Measurements from ENCODE around the gene HNRNPA0.

The HNRNPA0 gene

DNA sequence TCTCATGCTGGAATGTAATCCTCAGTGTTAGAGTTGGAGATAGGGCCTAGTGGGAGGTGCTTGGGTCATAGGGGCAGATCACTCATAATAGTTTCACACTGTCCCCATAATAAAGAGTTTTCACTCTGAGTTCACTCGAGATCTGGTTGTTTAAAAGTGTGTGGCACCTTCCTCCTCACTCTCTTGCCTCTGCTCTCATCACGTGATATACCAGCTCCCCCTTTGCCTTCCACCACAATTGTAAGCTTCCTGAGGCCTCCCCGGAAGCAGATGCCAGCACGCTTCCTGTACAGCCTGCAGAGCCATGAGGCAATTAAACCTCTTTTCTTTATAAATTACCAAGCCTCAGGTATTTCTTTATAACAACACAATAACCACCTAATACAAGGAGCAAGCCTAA lies 14.4 kb downstream of the HNRNPA0 start:
- no peak for TF ChIP-seq GATA3 (IDR thresholded peaks at IDR 0.05; ENCODE audit: low read depth, low read length)
- no peak for TF ChIP-seq GATA2 (IDR thresholded peaks at IDR 0.05; ENCODE audit: low read depth, low read length)

DNA sequence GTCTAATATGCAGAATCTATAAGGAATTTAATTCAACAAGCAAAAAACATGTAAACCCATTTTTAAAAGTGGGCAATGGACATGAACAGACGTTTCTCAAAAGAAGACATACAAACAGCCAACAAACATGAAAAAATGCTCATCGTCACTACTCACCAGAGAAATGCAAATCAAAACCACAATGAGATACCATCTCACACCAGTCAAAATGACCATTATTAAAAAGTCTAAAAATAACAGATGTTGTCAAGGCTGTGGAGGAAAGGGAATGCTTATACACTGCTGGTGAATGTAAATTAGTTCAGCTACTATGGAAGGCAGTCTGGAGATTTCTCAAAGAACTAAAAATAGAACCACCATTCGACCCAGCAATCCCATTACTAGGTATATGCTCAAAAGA lies 15.2 kb downstream of the HNRNPA0 start:
- TF ChIP-seq GATA3 (IDR thresholded peaks at IDR 0.05; ENCODE audit: low read depth, low read length) (no peak), GATA2 (IDR thresholded peaks at IDR 0.05; ENCODE audit: low read depth, low read length) (no peak)

DNA sequence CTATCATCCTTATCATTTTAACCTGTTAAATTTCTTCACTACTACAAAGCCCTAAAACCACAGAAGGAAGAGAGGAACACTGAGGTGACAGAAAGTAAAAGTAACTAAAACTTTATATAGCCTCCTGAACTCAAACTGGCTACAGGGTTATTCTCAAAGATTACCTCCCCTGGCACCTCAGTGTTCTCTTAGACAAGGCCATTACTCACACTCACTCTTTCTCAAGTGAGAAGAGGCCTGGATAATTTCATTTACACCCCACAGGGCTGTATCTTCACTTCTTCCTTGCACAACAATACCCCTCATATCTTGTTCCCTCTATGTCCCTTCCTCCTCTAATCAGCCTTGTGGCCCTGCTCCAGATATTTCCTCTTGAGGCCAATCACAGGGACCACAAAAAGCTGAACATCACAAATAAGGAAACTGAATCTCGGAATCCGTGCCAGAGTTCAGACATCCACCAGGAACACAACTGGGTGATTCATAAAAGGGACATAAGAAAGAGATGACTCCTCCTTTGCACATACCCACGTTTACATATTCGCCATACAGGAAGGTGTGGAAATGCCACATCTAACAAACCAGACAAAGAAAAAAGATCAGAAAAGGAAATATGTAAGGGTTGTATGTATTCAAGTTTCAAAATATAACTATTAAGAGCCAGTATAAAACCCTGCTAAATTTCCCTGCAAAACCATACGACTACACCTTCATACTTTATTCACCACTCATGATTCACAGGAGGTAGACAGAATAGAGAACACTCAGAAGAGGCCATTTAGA lies 16.6 kb downstream of the HNRNPA0 start:
- TF ChIP-seq GATA2 (IDR thresholded peaks at IDR 0.05; ENCODE audit: low read depth, low read length) (no peak), GATA3 (IDR thresholded peaks at IDR 0.05; ENCODE audit: low read depth, low read length) (no peak)

DNA sequence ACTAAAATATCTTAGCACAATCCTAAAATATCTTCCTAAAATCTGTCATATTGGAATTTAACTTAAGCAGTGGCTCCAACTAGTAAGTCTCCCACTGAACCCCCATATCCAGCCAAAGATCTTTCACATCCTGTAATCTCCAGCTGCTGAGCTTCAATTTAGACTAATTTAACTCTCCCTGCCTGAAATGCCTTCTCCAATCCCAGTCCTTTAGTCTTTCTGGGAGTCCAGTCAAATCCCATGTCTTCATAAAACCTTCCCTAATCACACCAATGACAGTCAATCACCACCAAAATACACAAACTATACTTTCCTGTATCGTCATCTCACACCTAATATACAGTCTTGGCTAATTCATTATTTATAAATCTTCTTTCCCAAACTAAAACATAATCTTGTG lies 17.7 kb downstream of the HNRNPA0 start:
- TF ChIP-seq GATA2 (IDR thresholded peaks at IDR 0.05; ENCODE audit: low read depth, low read length), result no peak
- TF ChIP-seq GATA3 (IDR thresholded peaks at IDR 0.05; ENCODE audit: low read depth, low read length), result no peak

DNA sequence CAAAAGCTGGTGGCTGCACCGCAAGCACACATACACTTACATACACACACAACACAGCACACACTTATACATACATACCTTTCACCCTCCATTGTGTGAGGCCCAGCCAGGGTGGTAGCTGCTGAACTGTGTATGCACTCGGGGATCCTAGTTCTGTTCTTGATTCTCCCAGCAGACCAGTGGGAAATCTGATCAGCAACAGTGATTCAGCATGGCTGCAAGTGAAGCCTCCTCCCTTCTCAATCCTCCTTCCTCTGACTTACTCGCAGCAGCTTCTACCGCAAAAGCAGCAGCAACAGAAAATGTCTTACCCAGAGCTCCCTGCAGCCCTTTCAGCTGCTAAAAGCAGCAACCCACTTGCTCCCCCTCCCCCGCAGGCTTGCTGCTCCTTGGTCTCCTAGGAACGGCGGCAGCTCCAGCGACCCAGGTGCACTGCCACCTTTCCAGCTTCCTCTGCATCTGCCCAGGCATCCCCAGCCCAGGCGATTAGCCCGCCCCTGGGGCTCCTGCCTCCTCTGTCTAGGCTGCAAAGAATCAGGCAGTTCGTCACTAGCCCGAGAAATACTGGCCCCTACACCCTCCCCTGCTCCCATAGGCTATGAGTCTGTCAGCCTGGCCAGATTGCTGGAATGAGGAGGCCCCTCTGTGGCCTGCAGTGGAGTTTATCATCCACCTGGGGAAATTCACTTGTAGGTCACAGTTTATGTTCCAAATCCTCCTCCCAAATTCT lies 18.4 kb downstream of the HNRNPA0 start, which contains the start of gene KLHL3:
TSS of gene KLHL3 (minus strand) at position 535 of the 730 bp plus-strand sequence. CDS start at position 92, 443 bp downstream.
- TF ChIP-seq GATA3 (IDR thresholded peaks at IDR 0.05; ENCODE audit: low read depth, low read length) (no peak), GATA2 (IDR thresholded peaks at IDR 0.05; ENCODE audit: low read depth, low read length) (no peak; the same call in 1 of the 2 replicates)

DNA sequence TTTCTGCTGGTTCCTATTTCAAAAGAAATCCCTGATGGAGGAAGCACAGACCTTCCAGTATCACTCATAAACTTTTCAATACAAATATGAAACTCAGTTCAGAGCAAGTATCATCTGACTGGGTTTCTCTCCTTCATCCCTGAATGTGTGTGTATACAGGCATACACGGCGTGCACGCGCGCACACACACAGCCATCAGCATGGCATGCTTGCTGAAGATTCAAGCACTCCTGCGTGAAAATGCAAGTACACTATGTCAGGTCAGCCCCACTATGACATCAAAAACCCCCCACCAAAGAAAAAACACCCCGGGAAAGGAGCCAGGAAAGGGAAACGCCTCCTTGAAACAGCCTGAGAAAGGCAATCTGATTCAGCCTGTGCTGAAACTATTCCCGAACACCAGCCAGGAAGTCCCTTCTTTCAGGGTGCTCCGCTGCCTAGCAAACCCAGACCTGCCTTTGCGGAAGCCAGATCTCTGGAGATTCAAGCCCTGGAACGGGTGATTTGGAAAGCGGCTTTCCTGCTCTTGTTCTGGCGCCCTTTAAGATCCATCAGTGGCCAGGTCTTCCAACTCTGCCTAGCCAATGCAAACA lies 19.1 kb downstream of the HNRNPA0 start:
- no peak for TF ChIP-seq GATA3 (IDR thresholded peaks at IDR 0.05; ENCODE audit: low read depth, low read length)

DNA sequence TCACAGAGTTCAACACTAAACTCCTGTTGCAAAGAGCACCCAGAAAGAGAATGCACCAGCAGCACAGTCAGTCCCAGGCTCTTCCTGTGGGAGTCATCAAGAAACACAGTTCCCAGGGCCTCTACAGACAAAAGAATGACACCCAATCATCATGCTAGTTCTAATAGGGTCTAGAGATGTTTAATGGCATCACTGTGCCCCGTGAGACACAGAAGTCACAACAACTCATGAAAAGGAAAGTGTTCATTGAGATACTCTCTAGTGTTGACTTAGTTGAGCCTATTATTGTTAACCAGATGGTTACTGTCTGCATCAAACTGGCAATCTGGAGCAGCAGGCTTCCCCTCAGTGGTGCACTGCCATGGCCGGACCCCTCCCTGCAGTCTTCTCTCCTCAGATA lies 19.8 kb downstream of the HNRNPA0 start:
- TF ChIP-seq GATA3 (IDR thresholded peaks at IDR 0.05; ENCODE audit: low read depth, low read length), result no peak
- TF ChIP-seq GATA2 (IDR thresholded peaks at IDR 0.05; ENCODE audit: low read depth, low read length), result no peak

DNA sequence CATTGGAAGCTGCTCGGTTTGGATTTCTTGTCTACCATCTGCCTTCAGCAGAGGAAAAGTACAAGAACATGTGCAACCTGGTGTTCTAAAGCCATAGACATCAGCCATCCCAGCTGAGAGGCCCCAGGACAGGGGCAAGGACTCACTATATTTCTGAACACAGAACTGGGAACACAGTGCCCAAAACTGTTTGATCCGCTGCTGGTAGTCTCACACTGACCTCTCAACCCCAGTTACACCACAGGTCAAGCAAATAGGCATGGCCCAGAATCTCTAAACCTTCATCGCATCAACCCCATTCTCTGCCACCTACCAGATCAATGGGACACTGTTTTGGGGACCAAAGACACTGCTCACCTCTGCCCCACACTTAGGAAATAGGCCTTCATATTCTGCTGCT lies 20.2 kb downstream of the HNRNPA0 start:
- no peak for TF ChIP-seq GATA3 (IDR thresholded peaks at IDR 0.05; ENCODE audit: low read depth, low read length)
- no peak for TF ChIP-seq GATA2 (IDR thresholded peaks at IDR 0.05; ENCODE audit: low read depth, low read length)

DNA sequence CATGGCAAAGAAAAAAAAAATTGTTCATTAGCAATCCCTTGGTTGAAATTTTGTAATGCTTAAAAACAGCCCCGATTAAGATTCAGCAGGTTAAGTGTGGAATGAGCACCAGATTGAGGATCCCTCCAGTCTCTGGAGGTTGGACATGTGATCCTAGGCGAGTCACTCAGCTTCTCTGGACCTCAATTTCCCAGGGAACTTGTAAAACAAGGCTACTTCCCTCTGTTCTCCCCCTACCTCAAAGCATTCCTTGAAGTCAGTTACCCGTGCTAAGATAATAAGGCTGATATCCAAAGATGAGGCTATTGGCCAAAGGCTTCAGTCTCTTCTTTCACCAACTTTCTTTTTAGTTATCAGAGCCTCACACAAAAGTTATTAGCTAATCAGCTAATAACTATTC lies 21.2 kb downstream of the HNRNPA0 start:
- TF ChIP-seq GATA3 (IDR thresholded peaks at IDR 0.05; ENCODE audit: low read depth, low read length) (no peak), GATA2 (IDR thresholded peaks at IDR 0.05; ENCODE audit: low read depth, low read length) (no peak)

DNA sequence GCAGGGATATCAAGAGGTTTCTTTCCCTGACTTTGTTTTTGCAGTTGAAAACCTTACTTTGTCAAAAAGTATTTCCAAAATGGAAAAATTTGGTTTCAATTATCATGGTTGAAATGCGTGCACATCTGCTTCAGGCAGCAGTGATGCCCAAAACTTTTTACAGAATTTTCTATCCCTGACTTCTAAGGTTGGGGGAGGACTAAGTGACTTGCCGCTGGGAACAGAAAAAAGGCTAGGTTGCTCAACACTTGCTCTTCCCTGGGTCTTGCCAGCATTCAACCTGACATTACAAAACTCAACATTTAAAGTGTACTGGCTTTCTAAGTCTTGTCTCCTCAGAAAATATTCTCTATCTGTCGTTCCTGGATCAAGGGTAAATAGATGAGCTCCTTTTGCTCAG lies 23.0 kb downstream of the HNRNPA0 start:
- TF ChIP-seq GATA2 (IDR thresholded peaks at IDR 0.05; ENCODE audit: low read depth, low read length), result no peak
- TF ChIP-seq GATA3 (IDR thresholded peaks at IDR 0.05; ENCODE audit: low read depth, low read length), result no peak

DNA sequence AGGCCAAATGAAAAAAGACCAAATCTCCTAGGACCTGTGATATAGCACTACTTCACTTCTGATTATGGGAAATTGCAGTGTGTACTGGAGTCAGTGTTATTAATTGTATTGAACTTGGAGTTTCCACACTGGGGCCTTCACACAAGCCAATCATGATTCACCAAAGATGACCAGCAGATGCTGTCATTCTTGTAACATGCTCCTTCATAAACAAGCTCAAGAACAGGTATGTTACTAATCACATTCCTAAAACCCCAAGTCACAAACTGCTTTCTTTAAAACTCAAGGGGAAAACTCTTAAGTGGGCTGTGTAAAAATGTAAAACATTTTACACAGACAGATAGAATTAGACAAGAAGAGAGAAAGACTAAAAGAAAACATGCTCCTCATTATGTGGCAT lies 23.8 kb downstream of the HNRNPA0 start:
- no peak for TF ChIP-seq GATA2 (IDR thresholded peaks at IDR 0.05; ENCODE audit: low read depth, low read length)
- TF ChIP-seq GATA3 (IDR thresholded peaks at IDR 0.05; ENCODE audit: low read depth, low read length), result no peak

DNA sequence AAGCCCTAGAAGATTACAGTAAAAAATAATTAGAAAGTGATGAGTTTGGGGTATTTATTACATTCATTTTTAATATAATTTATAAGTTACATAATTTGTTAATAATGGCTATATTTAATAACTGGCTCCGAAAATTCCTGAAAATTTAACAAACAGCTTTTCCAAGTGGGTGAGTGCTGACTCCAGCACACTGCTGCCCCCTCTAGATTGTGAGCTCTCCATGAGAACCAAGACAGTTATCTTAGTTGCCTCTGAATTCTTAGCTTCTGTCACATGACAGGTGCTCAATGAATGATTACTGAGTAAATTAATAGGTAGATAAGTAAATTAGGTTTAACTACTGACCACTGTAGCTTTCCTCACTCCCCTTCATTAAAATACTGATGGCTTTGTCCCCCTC lies 26.1 kb downstream of the HNRNPA0 start:
- TF ChIP-seq GATA2 (IDR thresholded peaks at IDR 0.05; ENCODE audit: low read depth, low read length) (no peak), GATA3 (IDR thresholded peaks at IDR 0.05; ENCODE audit: low read depth, low read length) (no peak)

DNA sequence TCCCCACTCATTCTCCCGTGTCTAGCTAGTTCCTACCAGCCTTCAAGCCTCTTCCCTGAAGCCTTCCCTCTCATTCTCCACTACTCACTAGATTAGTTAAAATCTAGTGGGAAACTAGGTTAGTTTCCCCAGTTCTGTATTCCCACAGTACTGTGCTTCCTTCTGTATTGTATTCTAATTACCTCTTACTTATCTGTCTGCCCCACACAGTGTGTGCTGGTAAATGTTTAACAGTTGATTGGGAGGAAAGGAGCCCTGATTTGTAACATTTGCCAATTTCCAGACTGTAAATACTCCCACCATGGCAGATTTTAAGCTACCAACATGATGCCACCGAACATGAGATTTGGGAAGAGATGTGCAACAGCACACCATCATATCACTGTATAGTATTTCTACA lies 26.5 kb downstream of the HNRNPA0 start:
- no peak for TF ChIP-seq GATA2 (IDR thresholded peaks at IDR 0.05; ENCODE audit: low read depth, low read length)
- no peak for TF ChIP-seq GATA3 (IDR thresholded peaks at IDR 0.05; ENCODE audit: low read depth, low read length)

DNA sequence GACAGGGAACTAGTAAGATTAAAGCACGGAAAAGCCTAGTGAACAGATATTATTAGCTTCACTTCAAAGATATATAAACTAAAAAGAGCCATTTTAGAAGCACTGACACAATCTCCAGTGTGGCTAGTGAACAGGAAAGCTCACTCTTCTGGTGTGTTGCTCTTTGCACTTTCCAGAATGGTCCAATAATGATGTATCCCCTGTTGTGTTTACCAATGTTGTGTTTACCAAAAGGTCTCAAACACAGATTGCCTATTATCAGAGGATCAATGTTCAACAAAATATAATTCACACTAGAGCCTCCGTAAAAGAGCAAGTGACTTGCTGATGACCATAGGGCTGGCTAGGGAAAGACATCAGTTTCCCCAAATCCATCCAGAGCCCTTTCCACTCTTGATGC lies 29.9 kb downstream of the HNRNPA0 start:
- no peak for TF ChIP-seq GATA2 (IDR thresholded peaks at IDR 0.05; ENCODE audit: low read depth, low read length)
- TF ChIP-seq GATA3 (IDR thresholded peaks at IDR 0.05; ENCODE audit: low read depth, low read length), result no peak

DNA sequence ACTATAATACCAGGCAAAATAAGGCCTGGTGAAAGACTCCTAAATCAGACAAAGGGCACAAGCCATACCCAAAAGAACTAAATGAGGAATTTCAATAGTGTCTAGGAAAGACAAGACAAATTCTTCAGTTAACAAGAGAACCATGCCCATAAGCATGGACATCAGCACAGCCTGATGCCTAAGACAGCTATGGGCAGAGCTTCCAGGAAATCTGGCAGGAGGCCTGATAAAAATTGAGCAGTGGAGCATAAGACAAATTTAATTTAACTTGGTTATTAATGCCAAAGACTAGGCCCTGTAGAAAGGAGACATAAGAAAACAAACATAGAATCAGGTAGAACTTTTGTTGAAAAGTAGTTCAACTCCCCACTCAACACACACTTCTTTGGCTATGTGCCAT lies 35.6 kb downstream of the HNRNPA0 start:
- TF ChIP-seq GATA2 (IDR thresholded peaks at IDR 0.05; ENCODE audit: low read depth, low read length) (no peak), GATA3 (IDR thresholded peaks at IDR 0.05; ENCODE audit: low read depth, low read length) (no peak)

All from SH-SY5Y (cell line).